GM18870 (cell line): Measurements from ENCODE around the gene ZNF205.
A peak's percentile ranks its signal among the peaks of the same experiment; 100 is the strongest.

ENCODE experiments used
- ATAC-seq: cut with Tn5 transposase; IDR thresholded peaks from one replicate; pipeline ENCODE4 v1.9.1; 2021; ENCODE audit warnings: moderate library complexity; ENCODE audit not compliant: unreplicated experiment

ZNF205 gene

DNA sequence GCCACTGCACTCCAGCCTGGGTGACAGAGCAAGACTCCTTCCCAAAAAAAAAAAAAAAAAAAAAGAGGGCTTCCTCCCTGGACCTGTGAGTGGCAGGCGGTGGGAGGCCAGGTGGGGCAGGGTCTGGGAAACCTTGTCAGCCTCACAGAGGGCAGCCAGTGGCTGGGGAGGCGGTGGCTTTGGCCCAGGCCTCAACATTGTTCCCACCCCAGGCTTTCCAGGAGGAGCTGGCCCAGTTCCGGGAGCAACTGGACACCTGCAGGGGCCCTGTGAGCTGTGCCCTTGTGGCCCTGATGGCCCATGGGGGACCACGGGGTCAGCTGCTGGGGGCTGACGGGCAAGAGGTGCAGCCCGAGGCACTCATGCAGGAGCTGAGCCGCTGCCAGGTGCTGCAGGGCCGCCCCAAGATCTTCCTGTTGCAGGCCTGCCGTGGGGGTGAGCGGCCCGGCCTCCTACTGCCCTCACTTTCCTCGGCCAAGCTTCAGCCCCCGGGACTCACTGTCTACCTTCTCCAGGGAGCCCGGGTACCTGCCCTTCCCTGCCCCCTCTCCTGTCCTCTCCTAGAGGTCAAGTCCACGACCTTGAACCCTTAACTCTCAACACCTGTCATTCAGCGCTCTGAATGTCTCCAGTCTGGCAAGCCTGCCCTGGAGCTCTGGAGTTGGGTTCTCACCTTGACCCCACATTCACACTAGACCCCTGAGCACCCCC, 34.8 kb downstream of the ZNF205 start:
- ATAC-seq, result no peak

DNA sequence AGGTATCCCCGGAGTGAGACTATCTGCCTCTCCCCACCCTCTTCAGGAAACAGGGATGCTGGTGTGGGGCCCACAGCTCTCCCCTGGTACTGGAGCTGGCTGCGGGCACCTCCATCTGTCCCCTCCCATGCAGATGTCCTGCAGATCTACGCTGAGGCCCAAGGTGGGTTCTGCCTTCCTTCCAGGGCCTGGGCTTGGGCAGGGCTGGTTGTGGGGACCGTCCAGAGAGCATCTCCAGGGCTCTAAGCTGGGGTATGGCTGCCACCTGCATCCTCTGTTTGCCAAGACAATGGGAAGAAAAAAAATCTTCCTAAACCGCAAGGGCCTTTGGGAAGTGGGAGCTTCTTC, 35.3 kb downstream of the ZNF205 start:
- no peak for ATAC-seq

DNA sequence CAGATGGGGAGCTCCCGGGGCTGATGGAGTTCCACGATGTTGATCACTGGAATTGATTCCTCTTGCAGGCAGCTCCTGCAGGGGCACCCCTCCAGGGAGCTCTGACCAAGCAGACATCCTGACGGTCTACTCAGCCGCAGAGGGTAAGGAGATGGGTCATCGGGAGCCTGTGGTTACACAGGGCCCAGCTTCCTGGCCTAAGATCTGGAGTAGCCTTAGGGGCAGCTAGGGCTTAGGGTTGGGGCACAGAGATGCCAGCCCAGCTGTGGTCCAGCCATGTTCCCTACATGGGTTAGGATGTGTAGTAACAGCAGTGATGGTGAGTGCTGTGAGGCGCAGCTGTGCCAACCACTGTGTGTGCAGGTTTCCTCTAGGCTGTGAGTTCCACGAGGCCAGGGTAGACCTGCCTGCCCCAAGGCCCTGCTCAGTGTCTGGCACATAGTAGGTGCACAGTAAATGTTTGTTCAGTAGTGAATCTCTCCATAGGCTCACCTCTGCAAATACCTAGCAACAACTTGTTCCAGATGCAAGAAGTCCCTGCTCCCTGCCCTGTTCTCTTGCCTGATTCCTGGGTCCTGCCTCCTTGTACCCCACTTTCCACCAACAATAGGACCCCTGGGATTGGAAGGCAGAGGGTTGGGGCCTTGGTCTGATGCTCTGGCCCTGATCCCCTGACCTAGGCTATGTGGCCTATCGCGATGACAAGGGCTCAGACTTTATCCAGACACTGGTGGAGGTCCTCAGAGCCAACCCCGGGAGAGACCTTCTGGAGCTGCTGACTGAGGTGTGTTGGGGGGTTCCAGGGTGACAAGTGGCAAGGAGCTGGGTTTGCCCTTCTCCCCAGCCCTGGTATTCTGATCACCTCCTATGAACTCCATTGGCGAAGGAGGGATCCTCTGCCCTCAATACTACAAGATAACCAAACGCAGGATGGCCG, 36.1 kb downstream of the ZNF205 start:
- no peak for ATAC-seq

DNA sequence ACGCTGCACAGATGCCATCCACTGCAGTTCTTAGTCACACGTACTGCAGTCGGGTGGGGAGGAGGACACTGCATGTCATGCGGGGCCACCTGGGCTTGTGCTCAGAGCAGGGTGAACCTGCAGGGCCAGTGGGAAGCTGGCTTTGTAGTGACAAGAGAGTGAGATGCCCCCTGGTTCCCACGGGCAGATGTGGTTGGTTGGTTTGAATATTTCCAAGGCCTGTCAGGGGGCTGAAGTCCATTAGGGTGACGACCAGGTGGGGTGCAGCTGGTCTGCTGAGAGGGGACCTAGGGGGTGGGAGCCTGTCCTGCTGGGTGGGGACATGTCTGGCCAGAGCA, 36.8 kb downstream of the ZNF205 start:
- ATAC-seq, result no peak

DNA sequence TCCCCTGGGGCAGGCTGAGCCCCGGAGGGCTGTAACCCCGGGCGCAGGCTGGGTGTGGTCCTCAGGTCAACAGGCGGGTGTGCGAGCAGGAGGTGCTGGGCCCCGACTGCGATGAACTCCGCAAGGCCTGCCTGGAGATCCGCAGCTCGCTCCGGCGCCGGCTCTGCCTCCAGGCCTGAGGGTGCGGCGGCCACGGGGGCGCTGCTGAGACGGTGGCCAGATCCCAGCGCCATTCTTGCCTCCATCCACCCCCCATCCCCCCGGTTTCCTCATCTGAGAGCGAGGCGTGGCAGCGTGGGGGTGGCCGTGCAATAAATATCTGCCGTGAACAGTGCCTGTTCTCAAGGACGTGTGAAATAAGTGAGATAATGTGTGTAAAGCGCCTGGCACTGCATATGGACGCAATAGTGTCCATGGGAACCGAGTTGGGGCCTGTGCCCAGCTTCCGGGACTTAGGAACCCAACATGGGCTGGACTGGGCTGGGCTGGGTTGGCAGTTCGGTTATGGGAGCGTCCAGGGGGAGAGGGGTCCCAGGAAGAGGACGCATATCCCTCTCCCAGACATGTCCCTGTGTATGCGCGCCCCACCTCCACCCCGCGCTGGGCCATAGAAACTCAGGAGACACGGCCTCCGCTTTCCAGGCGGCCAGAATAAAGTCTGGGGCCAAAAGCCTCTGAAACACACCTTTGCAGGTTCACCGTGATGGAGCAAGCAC, 37.4 kb downstream of the ZNF205 start:
- peak; percentile 2 for ATAC-seq

DNA sequence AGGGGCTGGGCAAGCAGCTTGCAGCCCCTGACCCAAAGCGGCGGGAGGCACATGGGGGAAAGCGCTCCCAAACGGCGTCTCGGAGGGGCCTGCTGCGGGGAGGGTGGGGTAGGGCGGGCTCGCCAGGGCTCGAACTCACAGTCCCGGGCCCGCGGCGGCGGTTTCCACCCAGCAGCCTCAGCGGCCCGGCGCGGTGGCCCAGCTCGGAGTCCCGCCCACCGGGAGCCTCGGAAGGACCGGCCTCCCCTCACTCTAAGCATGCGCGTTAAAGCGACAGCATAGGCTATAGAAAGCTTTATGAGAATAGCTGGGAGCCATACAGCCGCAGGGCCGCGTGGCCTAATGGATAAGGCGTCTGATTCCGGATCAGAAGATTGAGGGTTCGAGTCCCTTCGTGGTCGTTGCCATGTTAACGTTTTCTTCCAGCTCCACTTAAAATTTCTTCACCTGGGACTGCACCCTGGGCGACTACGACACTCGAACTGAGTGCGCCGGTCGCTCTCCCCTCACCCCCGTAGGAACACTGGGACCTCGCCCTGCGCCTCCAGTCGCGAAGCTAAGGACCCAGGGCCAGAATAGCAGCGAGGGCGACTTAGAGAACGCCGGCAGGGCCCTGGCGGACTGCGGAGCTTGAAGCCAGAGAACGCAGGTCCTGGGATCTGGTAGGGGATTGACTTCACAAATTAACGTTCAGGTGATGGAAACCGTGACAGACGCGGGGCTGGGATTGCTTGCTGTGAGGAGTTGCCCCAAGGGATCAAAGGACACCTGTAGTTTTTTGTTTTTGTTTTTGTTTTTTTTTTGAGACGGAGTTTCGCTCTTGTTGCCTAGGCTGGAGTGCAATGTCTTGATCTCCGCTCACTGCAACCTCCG, 38.2 kb downstream of the ZNF205 start:
- ATAC-seq, result peak; percentile 77

DNA sequence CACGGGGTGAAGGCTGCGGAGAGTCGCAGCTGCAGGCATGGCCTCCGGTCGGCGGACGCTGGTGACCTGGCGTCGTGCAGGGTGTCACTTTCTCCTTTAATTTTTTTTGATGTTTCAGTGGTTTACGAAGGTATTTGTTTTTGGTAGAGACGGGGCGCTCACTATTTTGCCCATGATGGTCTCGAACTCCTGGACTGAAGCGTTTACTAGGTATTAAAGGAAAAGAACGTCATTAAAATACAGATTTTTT, 39.6 kb downstream of the ZNF205 start:
- no peak for ATAC-seq

DNA sequence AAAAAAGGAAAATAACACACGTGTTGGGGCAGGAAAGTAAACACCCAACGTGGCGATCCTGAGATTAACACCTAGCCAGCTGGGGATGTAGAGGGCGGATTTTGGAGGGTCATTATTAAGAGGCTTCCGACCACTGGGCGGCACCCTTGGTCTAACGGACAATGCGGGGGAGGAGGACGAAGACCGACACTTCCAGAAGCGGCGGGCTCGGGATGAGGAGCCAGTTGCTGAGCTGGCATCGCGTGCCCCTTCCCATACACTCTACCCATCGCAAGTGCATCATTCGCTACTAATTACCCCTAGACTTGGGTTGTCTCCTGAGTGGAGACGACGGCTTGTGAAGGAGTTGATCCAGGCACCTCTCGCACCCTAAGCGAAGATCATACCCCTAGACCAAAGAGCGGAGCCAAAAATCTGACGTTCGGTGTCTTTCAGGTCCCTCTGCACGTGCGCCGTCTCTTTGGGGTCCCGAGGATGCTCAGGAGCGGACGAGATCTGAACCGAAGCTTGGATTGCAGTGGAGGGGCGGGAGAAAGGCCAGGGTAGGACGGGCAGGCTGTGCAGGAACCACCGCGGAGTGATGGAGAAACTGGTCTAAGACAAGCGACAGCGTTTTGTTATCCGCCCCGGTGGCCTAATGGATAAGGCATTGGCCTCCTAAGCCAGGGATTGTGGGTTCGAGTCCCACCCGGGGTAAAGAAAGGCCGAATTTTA, 40.0 kb downstream of the ZNF205 start:
- ATAC-seq, result no peak

DNA sequence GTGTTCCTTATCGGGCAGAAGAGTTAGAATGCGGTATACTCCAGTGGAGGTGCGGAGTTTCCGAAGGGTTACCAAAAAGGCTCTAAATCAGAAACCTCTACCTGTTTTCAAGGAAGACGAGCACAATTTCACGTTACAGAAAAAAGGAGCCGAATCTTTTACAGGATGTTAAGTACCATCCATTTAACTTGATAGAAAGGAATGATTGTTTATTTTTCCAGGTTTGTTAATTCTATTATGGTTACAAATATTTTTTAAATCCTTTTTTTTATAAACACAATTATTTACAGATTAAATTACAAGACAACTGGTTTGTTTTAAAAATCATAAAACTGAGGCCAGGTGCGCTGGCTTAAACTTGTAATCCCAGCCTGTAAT, 40.6 kb downstream of the ZNF205 start:
- no peak for ATAC-seq

DNA sequence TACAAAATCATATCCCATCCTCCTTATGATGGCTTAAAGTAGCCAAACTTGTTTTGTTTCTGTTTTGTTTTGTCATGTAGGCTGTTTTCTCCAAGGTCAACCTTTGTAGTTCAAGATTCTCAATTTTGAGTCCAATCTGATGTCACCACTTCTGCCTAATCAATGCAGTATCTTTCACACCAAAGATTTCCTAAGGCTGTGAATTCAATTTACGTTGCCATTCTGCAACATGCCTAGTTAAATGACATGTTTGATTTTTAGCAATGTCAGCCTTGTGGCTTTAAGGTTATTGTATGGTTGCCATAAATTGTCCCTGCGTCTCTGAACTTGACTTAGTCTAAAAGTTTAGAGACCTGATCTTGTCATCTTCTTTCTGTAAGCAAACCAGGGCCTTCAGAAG, 42.8 kb downstream of the ZNF205 start:
- ATAC-seq, result no peak

DNA sequence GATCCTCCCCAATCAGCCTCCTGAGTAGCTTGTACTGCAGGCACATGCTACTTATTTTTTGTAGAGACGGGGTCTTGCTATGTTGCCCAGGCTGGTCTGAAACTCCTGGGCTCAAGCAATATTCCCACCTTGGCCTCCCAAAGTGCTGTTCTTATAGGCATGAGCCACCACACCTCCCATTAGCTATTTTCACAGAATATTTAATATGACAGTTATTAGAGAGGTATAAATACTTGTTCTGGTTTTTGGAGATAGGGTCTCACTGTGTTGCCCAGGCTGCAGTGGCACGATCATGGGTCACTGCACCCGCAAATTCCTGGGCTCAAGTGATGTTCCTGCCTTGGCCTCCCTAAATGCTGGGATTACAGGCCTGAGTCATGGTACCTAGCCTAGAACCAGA, 43.6 kb downstream of the ZNF205 start:
- no peak for ATAC-seq

DNA sequence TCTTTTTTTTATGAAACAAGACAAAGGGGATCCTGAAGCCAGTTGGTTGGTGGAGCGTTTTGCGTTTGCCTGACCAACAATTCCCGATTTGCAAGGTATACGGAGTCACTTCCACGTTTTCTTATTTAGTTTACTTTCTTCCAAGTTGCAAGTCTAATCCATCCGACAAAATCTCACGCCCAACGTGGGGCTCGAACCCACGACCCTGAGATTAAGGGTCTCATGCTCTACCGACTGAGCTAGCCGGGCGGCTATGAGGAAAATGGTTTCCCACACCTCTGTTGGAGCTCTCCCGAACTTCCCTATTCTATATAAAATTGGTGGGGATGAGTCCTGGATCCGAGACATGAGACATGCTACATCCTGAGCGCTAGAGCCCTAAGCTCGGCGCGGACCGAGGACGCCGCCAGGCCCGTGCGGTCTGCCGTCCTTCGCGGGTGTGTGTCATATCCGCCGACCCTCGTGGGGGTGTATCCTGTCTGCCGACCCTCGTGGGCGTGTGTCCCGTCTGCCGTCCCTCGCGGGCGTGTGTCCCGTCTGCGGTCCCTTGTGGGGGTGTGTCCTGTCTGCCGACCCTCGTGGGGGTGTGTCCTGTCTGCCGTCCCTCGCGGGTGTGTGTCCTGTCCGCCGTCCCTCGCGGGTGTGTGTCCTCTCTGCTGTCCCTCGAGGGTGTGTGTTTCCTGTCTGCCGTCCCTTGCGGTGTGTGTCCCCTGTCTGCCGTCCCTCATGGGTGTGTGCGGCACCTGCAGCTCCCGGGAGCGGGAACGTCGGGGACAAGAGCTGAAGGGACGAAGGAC, 45.0 kb downstream of the ZNF205 start:
- ATAC-seq, result no peak

DNA sequence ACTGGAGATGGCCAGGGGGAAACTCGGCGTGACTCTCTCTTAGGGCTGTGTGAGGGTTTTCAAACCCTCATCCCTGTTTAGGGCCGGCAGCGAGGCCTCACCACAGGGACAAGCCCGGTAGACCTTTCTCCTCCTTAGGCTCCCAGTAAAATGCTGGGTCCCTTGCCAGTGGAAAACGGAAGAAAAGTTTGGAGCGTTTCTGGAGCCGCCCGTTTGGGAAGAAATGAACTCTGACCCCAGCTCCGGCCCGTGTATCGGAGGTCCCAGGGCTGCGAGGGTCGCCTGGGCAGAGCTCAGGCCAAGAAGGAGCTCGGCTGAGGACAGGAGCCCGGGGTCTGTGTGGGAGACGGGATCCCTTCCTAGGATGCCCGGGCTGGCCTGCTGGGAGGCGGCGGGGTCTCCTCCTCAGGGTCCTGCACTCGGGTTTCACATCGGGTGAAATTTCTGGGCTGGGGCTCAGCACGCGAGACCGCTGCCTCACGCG, 45.7 kb downstream of the ZNF205 start:
- ATAC-seq, result no peak

DNA sequence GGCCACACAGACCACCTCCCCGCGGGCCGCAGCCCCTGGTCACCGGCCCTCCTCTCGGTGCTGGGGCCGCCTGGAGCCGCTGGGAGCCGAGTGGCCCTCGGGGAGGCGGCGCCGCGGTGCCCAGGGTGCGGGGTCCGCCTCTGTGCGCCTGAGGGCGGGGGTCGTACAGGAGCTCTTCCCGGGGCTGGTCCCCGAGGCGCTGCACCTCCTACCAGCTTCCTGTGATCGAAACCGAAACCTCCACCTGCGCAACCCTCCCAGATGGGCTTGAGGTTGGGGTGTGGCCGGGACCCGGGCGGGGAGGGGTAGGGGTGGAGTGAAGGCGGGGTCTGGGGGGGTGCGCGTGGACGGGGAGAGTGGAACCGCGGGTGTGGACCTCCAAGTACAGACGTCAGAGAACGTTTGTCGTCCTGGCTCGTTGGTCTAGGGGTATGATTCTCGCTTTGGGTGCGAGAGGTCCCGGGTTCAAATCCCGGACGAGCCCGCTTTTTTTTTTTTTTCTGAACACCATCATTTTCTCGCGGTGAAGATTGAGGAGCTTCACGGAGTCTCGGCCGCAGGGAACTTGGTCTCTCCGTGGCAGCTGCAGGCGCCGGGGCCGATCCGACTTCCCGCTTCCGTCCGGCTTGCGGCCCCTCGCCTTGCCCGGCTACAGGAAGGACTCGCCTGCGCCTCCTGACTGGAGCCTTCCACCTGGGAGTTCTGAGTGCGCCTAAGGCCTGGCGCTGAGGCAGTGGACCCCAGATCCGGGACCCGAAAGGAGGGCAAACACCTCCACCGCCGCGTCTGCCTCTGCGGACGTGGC, 46.3 kb downstream of the ZNF205 start:
- ATAC-seq, result no peak

DNA sequence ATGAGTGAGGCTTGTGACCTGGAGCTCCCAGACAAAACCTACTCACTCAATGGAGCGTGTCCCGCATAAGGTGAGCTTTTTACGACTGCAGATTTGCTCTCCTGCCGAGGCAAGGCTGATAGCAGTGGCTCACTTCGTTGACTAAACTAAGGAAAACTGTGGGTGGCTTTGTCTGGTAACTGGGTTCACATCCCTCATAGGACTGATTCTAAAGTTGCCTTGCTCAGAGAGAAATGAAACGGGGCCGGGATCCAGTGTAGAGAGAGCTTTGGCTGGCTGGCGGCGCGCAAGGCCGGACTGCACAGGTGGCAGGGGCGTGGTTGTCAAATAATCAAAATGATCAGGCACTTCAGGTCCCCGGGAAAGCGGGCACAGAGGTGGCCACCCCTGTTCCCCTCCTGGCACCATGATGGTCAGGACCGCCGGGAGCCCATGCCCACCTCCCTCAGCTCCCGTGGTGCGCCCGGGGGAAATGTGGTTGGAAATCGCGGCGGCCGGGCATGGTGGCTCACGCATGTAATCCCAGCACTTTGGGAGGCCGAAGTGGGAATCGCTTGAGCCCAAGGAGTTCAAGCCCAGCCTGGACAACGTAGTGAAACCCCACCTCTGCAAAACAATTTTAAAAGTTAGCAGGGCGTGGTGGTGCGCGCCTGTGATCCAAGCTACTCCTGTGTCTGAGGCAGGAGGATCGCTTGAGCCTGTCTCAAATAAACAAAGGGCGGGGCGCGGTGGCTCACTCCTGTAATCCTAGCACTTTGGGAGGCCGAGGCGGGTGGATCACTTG, 49.0 kb downstream of the ZNF205 start:
- no peak for ATAC-seq

DNA sequence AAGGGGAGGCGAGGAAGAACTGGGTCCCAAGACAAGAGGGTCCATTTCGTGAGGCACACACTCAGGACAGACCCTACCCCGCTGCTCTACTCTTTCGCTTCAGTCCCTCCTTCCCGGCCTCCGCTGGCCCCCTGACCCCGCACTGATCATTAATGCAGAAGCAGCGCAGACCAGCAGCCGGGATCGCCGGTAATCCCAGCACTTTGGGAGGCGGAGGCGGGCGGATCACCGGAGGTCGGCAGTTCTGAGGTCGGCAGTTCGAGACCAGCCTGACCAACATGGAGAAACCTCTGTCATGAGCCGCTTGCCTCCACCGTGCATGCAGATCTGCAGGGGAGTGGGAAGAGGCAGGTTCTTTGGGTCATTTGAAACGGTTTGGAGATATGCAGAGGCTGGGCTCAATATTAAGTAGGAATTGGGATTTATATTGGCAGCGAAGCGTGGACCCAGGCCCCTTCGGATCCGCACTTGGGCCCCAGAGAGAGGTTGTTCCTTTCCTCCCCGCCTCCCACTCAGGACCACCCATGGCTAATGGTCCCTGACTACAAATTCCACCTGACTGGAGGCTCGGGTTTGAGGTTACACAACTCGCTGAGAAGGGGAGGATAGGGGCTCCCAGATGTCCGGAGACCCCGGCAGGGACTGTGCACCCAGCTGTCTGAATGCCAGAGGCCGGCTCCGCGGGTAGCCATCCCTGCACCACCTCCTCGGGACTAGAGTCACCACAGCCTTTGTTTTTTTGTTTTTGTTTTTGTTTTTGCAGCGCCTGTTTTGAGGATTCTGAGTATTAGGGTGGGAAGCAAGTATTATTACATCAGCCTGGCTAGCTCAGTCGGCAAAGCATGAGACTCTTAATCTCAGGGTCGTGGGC, 52.0 kb downstream of the ZNF205 start:
- no peak for ATAC-seq
